Lower leg skin (tissue), 4 donors: ENCODE data around the gene KCNMA1. TPM values are rescaled to one million over a fixed set of nuclear protein-coding genes. Genes with fewer than 3 reads are reported as not detected.
"Not testable (repeated sequence)": the region's sequence is repeated elsewhere in the genome, so short reads cannot be mapped to it uniquely, and the experiment has no call there.

Experiments used
- DNase-seq, 2 donors: peaks; one replicate each; pipeline ENCODE4 v3.0.0-alpha.2; 2019; ENCODE audit warnings: low spot score in 2 of 2
- H3K4me3 ChIP-seq: fragments of 200-600 bp; sonication (generic); 2 replicates; pipeline ENCODE4 v1.5.1; 2017; ENCODE audit warnings: mild to moderate bottlenecking, low read depth; ENCODE audit not compliant: poor library complexity, severe bottlenecking
- CTCF ChIP-seq, 3 donors: fragments of 450-650 bp; IDR thresholded peaks; one replicate each; pipeline ENCODE4 v1.5.1; 2016; ENCODE audit warnings: antibody characterized with exemption in 3 of 3, mild to moderate bottlenecking in 3 of 3, moderate library complexity in 2 of 3
- POLR2A ChIP-seq, 2 donors: fragments of 450-650 bp; IDR thresholded peaks; one replicate each; pipeline ENCODE4 v1.6.1; 2016 to 2017; ENCODE audit warnings: antibody characterized with exemption in 2 of 2, mild to moderate bottlenecking in 1 of 2, moderate library complexity in 1 of 2
- WGBS, 2 donors: methylation state at CpG; one replicate each; pipeline ENCODE4 v1.1.5; 2018; 5-methylcytosine and 5-hydroxymethylcytosine counted together
- intact Hi-C: fragments of 100-400 bp; cut with DNase I; formaldehyde crosslinking; loops from one replicate; pipeline ENCODE4 v1.15.0; 2023; ENCODE audit warnings: low total_unique reads
- total RNA-seq, 4 donors: library from RNA; depleted of rRNA; stranded (reverse); fragments of >200 nt; gene quantifications; one replicate each; pipeline ENCODE4 v1.1.0, GENCODE V29; 2016

The KCNMA1 gene
- total RNA-seq, 4 donors from 2014 or later = 4.1 to 9.9 (median 6.5) TPM

DNA sequence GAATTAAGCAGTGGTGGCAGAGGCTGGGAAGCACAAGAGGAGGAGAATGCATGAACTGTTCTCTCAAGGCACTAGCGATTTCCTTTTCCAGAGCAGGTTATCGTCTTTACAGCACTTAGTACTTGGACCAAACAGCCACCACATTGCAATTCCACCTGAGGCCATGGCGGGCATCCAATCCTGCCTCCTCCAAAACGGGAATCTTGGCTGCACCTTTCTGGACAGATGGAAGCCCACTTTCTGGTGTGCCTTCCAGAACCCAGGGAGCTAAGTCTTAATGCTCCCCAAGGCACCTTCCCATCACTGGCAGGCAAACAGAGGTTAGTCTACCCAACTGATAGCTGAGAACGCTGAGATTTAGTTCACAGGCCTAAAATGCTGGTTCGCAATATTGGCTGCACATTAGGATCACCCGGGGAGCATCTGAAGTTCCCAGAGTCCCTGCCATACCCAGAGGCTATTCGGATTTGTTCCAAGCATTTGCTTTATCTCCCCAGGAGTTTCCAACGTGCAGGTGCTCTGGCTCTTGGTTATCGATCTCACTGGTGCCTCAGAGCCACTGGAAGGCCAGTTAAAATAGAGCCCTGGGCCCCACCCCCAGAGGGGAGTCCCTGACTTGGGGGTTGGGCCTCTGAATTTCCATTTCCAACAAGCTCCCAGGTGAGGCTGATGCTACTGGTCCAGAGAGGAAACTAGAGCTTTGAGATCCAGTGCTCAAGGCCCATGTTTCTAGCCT lies 62.2 kb downstream of the KCNMA1 start:
- WGBS, 2 donors = 55 to 71% methylated on average over 10 of the region's 10 CpGs
- H3K4me3 ChIP-seq = no peak overlapping the region
- intact Hi-C loops = no loop called here
- no peak for DNase-seq
- TF ChIP-seq CTCF (IDR thresholded peaks at IDR 0.05) (no peak), POLR2A (IDR thresholded peaks at IDR 0.05) (no peak)

DNA sequence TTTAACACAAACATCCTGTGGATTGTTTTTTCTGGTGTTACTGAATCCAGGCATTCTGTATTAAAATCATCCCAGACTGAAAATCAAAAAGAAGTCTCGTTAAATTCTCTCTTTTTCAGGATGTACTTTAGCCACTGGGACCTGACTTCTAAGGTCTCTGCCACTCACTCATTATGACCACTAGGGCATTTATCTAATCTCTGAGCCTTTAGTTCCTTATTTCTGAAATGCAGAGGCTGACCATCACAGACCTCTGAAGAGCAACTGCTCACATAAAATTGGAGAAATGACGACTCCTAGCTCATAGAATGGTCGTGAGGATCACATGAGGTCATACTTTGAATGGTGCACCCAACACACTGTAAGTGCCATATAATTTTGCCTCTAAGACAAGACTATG lies 63.2 kb downstream of the KCNMA1 start:
- intact Hi-C loops = no loop called here
- WGBS, 2 donors = 79 to 89% methylated on average over 3 of the region's 3 CpGs
- DNase-seq = no peak
- no peak overlapping the region for H3K4me3 ChIP-seq
- TF ChIP-seq CTCF (IDR thresholded peaks at IDR 0.05) (no peak), POLR2A (IDR thresholded peaks at IDR 0.05) (no peak)

GRCh38 chr10:77572520-77572919 lies 65.1 kb downstream of the KCNMA1 start:
- 95 to 96% methylated on average over 4 of the region's 4 CpGs for WGBS, 2 donors
- DNase-seq, intact Hi-C loops, H3K4me3 ChIP-seq: not testable (repeated sequence)

DNA sequence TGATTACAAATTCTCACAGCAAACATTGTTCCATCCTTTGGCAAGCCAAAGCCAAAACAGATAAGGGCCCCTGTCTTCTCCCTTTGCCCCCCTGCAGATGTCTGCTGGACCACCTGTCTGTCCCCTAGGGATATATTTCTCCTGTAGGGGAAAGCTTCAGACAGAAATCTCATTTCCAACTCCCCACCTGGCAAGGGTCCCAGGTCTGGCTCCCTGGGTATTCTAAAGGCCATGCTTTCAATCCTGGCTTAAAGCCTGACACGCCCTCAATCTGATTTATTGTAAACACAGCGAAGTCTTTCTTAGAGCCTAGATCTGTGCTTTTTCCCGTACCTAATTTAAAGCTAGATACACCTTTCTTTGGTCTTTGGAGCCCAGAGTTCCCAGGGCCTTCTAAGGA lies 66.1 kb downstream of the KCNMA1 start:
- 46 to 65% methylated on average over 3 of the region's 3 CpGs for WGBS, 2 donors
- DNase-seq = no peak

DNA sequence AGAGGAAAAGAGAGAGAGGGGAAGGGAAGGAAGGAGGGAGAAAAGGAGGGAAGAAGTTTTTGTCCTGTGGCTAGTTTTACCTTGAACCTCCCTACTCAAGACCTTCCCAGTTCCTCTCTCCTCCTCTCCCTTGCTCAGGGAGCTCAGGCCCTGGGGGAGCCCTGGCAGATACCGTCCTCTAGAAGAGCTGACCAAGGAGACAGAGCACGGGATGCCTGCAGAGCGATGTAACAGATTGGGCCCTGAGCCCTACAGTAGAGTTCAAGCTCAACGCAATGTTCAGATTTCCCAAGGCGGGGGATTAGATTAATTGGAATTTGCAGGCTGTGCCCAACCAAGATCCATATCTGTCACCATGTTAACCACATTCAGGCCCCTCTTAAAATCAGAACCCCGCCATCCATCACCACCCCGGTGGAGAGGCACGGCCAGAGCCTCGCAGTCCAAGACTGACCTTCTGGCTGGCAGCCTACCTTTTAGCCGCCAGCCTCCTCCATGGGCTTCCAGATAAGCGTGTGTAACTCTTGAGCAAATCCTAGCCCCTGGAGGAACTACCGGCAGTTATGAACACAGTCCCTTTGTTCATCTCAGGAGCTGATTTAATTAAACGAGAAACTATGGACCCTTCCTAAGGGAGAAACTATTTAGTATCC lies 70.6 kb downstream of the KCNMA1 start:
- TF ChIP-seq CTCF (IDR thresholded peaks at IDR 0.05) = no peak
- TF ChIP-seq POLR2A (IDR thresholded peaks at IDR 0.05) = no peak
- no peak overlapping the region for H3K4me3 ChIP-seq
- no peak for DNase-seq
- intact Hi-C loops = no loop called here
- WGBS, 2 donors = 89 to 90% methylated on average over 13 of the region's 13 CpGs

More for the DNA sequence above, 66.1 kb downstream of the KCNMA1 start:
- no peak overlapping the region for H3K4me3 ChIP-seq
- intact Hi-C loops = no loop called here
- TF ChIP-seq POLR2A (IDR thresholded peaks at IDR 0.05) (no peak), CTCF (IDR thresholded peaks at IDR 0.05) (no peak)

DNA sequence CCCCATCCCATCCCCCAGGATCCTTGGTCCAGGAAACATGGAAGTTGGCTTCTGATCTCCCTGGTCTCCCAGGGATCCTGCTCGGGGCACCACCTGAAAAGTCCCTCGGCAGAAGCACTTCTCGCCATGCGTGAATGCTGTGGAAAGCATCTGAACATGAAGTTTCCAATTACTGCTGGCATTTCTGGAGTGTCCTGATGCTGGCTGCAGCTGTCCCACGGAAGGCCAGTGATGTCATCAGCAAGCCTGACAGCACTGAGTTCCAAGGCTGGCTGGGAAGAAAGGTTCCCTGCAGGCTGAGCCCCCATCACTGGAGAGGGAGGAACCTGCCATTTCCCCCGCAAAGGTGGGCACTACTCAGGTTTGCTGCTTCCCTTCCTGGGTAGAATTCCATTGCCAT lies 71.4 kb downstream of the KCNMA1 start:
- no peak overlapping the region for H3K4me3 ChIP-seq
- TF ChIP-seq POLR2A (IDR thresholded peaks at IDR 0.05) = no peak
- no peak for TF ChIP-seq CTCF (IDR thresholded peaks at IDR 0.05)
- no peak for DNase-seq
- 64 to 71% methylated on average over 6 of the region's 6 CpGs for WGBS, 2 donors
- intact Hi-C loops = no loop called here
